ENCODE measurements around the gene ZNF423. TPM values are rescaled to one million over a fixed set of nuclear protein-coding genes. Genes with fewer than 3 reads are reported as not detected.

ZNF423 gene
- total RNA-seq, 1 donor from 2014 or later, result not detected

- ATAC-seq (ENCODE audit: low read depth) (no peak), DNase-seq (no peak)
- H3K36me3 Mint-ChIP-seq (ENCODE audit: low read depth), result no peaks in the 10 kb centered on the region
- intact Hi-C loops (cut with micrococcal nuclease), result no loop called here
- CTCF ChIA-PET, result no interaction called here
- no peak for TF ChIP-seq CTCF (IDR thresholded peaks at IDR 0.05)
- POLR2A ChIA-PET, result no interaction called here
- H3K27me3 Mint-ChIP-seq, result peaks cover 11% of the 10 kb centered on the region
- H3K9me3 Mint-ChIP-seq, result no peaks in the 10 kb centered on the region
- H3K4me1 Mint-ChIP-seq, result no peaks in the 10 kb centered on the region
- no peak overlapping the region for H3K27ac Mint-ChIP-seq
- no peak overlapping the region for H3K4me3 Mint-ChIP-seq
Observed at GRCh38 chr16:49600976-49601375, 254.9 kb downstream of the ZNF423 start.

GRCh38 chr16:49600536-49600935 is 255.4 kb downstream of the ZNF423 start:
- H3K4me3 Mint-ChIP-seq, result no peak overlapping the region
- H3K36me3 Mint-ChIP-seq (ENCODE audit: low read depth), result no peaks in the 10 kb centered on the region
- intact Hi-C loops (cut with micrococcal nuclease), result no loop called here
- H3K27ac Mint-ChIP-seq, result no peak overlapping the region
- no peaks in the 10 kb centered on the region for H3K9me3 Mint-ChIP-seq
- no peak for TF ChIP-seq CTCF (IDR thresholded peaks at IDR 0.05)
- H3K27me3 Mint-ChIP-seq, result peaks cover 11% of the 10 kb centered on the region
- DNase-seq (no peak), ATAC-seq (ENCODE audit: low read depth) (no peak)
- POLR2A ChIA-PET, result no interaction called here
- H3K4me1 Mint-ChIP-seq, result no peaks in the 10 kb centered on the region
- CTCF ChIA-PET, result no interaction called here

- no peak for ATAC-seq (ENCODE audit: low read depth)
Observed at GRCh38 chr16:49599704-49600103, 256.2 kb downstream of the ZNF423 start.

GRCh38 chr16:49599281-49599680 is 256.6 kb downstream of the ZNF423 start:
- ATAC-seq (ENCODE audit: low read depth), result no peak
- no peaks in the 10 kb centered on the region for H3K36me3 Mint-ChIP-seq (ENCODE audit: low read depth)
- POLR2A ChIA-PET, result no interaction called here
- DNase-seq, result no peak
- no peaks in the 10 kb centered on the region for H3K9me3 Mint-ChIP-seq
- CTCF ChIA-PET, result no interaction called here
- no peak overlapping the region for H3K4me3 Mint-ChIP-seq
- intact Hi-C loops (cut with micrococcal nuclease), result no loop called here
- no peak for TF ChIP-seq CTCF (IDR thresholded peaks at IDR 0.05)
- H3K27ac Mint-ChIP-seq, result no peak overlapping the region
- peaks cover 17% of the 10 kb centered on the region for H3K27me3 Mint-ChIP-seq
- H3K4me1 Mint-ChIP-seq, result no peaks in the 10 kb centered on the region

More at GRCh38 chr16:49599704-49600103, 256.2 kb downstream of the ZNF423 start:
- Mint-ChIP-seq H3K36me3 (ENCODE audit: low read depth) (no peaks in the 10 kb centered on the region), H3K4me3 (no peak overlapping the region), H3K27ac (no peak overlapping the region), H3K9me3 (no peaks in the 10 kb centered on the region), H3K4me1 (no peaks in the 10 kb centered on the region), H3K27me3 (peaks cover 16% of the 10 kb centered on the region)
- ChIA-PET POLR2A (no interaction called here), CTCF (no interaction called here)
- intact Hi-C loops (cut with micrococcal nuclease), result no loop called here
- DNase-seq, result no peak
- TF ChIP-seq CTCF (IDR thresholded peaks at IDR 0.05), result no peak

- no peaks in the 10 kb centered on the region for H3K36me3 Mint-ChIP-seq (ENCODE audit: low read depth)
- H3K4me1 Mint-ChIP-seq, result no peaks in the 10 kb centered on the region
- H3K4me3 Mint-ChIP-seq, result no peak overlapping the region
- H3K27ac Mint-ChIP-seq, result no peak overlapping the region
- no peaks in the 10 kb centered on the region for H3K9me3 Mint-ChIP-seq
- ATAC-seq (ENCODE audit: low read depth) (no peak), DNase-seq (no peak)
- intact Hi-C loops (cut with micrococcal nuclease), result no loop called here
- no peak for TF ChIP-seq CTCF (IDR thresholded peaks at IDR 0.05)
- peaks cover 20% of the 10 kb centered on the region for H3K27me3 Mint-ChIP-seq
- POLR2A ChIA-PET, result no interaction called here
- CTCF ChIA-PET, result interaction anchor here (1.5 kb wide), 1 partner anchor 106 kb away, joined by 3 read pairs; no protein-coding TSS in a partner anchor
Observed at GRCh38 chr16:49598383-49599170, 257.3 kb downstream of the ZNF423 start.

Data from activated B cell treated with CpG ODN at 0.5 μM for 24 hours (primary cell).